Islet precursor cell (in vitro differentiated cells): ENCODE data around the gene C10orf71.

ENCODE experiments used
- DNase-seq: peaks from one replicate; pipeline ENCODE4 v3.0.0-alpha.2; 2018

Gene C10orf71

DNA sequence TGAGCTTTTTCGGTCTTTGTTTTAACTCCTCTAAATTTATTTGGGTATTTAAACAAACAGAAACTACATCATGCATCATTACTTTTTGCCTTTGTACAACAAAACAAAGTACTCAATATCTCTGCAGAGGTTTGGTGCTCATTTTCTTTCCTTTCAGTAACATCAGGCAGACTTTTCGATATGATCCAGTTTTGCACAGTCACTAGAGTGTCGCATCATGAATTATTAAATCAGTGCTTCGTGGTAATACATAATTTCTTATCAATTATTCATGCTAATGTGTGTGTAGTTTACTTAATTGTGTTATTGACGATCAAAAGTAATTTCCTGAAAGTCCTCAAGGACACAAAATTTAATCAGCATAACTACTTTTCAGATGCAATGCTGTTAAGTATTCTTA, 65.1 kb downstream of the C10orf71 start:
- DNase-seq, result no peak

DNA sequence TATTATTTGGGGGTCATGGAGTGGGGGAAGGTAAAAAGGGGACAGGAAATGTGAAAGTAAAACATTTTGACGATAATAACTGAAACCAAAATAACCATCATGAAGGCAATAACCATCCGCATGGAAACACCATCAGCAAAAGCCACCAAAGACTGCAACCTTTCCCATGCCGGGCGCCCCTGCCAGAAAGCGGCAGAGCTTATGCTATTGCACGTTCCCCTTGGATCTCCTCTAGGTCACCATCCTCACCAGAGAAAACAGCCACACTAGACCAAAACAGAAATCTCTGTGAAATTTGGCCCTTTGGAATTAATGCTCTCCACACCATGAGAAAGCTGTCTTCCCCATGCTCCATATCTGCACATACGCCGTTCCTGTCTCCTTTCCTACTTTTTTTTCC, 65.8 kb downstream of the C10orf71 start:
- no peak for DNase-seq

DNA sequence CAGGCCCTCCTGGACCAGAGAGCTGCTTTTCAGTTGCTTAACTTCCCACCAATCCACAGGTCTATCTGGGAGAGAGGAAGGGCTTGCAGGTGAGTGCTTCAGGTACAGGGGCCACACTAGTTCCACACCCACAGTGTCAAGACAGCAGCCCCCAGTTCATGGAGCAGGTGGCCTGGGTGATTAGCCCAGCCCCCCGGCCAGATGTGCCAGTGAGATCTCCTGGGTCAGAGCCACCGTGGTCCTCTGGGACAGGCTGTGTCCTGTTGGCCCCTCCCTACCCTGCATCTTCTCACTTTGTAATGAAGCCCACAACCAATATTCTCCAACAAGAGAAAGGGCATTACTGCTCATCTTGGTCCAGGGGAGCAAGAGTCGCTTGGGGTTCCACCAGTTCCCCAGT, 66.3 kb downstream of the C10orf71 start:
- DNase-seq, result no peak

DNA sequence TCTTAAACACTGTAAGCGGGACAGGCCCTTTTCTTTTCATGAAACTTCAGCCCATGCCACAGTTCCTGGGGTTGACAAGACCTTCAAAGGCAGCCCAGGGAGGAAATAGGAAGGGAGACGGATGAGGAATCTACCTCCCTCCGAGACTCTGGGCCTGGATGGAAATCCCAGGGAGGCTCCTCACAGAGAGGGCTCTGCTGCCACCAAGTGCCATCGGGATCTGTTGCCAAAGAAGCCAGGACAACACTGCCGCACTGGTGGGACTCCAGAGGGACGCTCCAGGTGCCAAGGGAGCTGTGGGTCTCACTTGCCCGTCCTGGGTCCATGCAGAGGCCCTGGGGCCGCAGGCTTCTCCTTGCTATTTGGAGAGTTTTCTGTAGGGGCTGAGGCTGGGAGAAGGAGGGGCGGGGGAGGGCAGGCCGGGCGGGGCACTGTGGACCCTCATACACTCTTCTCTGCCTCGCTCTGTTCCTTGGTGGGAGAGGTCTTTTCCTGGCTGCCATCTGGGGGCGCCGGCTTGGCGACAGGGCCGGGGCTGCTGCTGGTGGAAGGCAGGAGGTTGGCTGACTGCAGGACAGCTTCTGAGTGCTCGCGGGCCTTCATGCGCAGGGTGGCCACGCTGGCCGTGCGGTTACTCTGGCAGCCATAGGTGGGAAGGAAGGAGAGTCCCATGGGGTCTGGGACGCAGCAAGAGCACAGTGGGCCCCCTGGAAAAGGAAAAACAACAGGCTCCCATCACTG, 66.9 kb downstream of the C10orf71 start:
- DNase-seq, result no peak

DNA sequence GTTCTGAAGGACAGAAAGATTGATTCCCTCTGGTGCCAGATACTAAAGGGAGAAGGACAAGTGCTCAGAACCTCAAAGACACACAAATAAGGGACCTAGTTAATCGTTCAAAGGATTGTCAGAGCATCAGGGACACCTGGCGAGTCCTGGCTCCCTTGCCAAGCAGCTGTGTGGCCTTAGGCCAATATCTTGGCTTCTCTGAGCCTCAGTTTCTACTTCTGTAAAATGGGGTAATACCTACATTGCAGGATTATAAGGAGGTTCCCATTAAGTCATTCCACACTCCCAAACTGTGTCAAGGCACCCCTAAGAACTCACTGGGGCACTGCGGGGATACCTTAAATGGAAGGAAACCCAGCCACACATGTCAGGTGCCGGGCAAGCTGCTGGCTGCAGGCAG, 67.5 kb downstream of the C10orf71 start:
- no peak for DNase-seq

DNA sequence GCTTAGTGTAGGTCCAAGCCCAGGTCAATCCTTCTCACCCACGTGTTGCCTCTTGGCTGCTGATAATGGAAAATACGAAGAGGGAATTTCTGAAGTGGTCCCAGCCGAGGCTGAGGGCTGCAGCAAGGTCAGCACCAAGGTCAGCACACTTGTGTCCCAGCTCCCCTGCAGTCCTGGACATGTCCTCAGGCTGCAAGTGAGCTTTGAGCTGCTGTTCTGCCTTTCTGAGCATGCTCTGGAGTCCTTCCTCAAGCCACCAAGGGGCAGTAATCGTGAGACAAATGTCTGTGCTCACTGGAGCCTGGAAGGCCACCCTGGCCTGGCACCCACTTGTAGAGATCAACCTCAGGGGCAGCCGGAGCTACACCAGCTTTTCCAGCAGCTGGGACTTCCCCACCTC, 68.6 kb downstream of the C10orf71 start:
- DNase-seq, result peak; percentile 81

DNA sequence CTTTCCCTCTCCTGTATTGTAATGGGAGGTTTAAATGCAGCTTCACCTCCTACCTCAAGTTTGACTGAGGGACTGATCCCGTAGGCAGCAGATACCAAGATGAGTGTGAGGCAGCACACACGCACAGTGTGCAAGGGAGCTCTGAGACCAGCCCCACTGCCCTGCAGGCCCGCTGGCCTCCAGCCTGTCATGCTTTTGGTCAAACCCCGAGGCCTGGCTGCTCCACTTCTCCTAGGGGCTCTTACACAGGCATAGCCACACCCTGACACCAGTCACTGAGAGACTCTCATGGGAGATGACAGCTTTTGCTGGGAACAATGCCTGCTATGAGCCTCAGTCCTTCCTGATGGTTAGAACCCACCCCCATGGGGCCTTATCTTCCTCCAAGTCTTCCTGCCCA, 69.3 kb downstream of the C10orf71 start:
- DNase-seq, result no peak

DNA sequence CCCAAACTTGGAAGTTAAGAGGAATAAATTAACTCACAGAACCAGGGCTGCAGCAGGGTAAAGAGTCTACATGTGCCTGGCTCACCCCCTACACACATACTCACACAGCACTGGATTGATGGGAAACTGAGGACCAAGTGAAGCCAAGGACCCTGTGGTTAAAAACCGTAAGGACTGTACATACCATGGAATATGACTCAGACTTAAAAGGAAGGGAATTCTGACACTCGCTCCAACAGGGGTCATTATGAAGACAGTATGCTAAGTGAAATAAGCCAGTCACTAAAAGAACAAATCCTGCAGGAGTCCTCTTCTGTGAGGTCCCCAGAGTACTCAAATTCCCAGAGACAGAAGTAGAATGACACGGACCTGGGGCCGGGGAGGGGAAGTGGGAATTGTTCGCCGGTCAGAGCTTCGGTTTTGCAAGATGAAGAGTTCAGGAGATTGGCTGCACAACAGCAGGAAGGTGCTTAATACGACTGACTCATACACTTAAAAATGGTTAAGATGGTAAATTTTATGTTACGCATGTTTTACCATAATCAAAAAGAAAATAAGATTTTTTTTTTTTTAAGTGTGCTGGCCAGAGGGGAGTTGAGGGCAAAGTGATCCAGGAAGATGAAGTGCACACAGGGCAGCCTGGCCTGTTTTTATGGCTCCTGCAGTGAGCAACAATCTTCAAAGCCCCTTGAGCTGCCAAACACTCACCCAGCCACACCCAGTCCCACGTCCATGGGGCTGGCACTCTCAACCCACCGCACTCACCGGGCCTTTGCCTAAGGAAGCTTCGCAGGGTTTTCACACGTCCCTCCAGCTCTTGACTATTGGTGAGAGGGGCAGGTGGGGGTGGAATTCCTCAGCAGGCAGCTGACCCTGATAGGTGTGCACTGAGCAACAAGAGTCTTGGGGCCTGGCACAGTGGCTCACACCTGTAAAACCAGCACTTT, 70.5 kb downstream of the C10orf71 start:
- DNase-seq, result peak; percentile 74

DNA sequence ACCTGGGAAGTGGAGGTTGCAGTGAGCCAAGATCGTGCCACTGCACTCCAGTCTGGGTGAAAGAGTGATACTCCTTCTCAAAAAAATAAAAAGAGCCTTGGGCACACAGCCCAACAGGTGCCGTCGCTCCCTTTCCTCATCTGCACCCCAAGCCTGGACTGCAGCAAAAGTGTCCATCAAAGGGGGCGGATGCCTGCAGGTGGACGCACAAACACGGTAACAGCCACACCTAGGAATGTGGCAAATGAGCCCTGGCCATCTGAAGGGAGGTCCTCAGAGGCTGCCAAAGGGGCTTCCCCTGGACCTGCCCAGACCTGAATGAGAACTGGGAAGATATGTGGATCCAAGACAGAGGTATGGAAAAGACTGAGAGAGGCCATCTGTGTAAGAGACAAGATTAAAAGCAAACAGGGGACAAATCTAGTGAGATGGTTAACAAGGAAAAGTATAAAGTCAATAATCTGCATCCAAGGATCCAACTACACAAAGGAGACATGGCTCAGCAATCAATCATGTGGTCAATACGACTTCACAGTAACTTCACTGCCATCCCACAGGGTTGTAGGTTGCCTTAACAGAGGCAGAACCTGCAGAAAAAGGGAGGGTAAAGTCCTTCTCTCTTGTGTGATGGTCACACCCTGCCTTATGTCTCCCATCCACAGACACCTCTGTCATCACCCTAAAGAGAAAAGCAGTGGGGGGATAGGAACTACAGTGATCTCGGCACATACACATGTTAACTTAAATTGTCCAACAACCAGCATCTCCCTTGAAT, 71.5 kb downstream of the C10orf71 start:
- DNase-seq, result no peak

DNA sequence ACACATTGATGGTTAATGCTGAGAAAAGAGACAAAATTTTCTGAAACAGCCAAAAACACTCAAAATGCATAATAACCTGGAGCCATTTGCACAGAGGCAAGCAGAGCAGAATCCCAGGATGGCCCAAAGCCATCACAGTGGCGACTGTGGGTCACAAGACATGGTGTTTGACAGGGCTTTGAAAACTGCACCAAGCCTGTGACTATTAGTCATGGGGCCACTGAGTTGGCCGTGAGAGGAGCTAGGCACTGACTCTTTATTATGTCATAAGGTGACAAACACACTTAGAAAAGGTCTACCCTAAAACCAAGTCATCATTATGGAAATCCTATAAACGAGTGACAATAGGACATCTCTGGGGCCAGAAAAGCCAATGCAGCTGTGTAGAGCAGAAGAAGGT, 73.0 kb downstream of the C10orf71 start:
- peak; percentile 4 for DNase-seq

DNA sequence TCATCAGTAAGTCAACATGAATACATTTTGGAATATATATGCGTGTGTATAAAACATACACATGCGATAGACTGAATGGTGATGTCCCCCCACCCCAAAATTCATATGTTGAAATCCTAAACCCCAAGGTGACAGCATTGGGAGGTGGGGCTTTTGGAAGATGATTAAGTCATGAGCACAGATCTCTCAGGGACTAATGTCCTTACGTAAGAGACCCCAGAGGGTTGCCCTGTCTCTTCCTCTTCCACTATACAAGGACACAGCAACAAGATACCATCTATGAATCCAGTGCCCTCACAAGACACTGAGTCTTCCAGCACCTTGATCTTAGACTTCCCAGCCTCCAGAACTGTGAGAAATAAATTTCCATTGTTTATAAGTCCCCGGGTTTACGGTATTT, 74.4 kb downstream of the C10orf71 start:
- peak; percentile 7 for DNase-seq

DNA sequence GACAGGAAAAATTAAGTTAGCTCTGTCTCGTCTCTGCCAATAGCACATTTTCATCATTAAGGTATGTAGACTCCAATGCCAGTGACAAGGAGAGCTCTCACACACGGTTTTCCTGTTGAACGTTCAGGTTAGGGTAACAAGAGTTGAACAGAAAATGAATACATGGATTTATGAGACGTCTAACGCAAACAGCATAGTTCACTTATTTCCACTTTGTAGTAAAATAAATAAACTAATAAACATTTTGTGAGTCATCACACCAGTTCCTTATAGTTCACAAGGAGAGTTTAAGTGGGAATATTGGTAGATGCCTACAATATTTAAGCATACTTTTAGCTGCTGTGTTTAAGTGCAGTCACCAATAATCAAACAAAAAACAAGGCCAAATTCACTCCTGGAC, 75.8 kb downstream of the C10orf71 start:
- DNase-seq, result no peak

DNA sequence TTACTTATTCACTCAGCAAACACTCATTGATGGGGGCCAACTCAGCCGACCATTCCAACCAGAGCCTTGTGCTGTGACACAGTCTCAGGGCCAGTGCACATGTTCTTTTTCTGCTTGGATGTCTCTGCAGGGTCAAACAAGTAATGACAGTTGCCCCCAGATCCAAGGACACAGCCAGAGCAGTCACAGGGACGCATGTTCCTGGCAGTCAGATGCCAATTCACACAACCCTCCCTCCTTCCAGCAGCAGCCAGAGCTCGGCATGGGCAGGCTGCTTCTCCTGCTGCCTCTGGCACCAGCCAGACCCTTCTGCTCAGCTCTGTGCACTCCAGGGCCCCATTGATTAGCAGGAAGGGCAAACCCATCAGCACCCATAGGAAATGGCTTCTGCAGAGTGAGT, 76.6 kb downstream of the C10orf71 start:
- no peak for DNase-seq
